HCT116 (cell line): Measurements from ENCODE around the gene GP9. TPM values are rescaled to one million over a fixed set of nuclear protein-coding genes. Genes with fewer than 3 reads are reported as not detected.
A peak's percentile ranks its signal among the peaks of the same experiment; 100 is the strongest.

ENCODE experiments used
- ATAC-seq: fragments of 200-7000 bp; cut with Tn5 transposase; 2 replicates; pipeline ENCODE4 v1.9.1; 2020; ENCODE audit warnings: mild to moderate bottlenecking, moderate library complexity
- BruUV-seq: library from RNA; stranded (reverse); fragments of 400-500 nt; replicated peaks from 2 replicates; lab custom pipeline; 2021; lab: Mats Ljungman, UMichigan
- CTCF ChIA-PET: fragments of 300-600 bp; sonication (Branson Sonifier 250); formaldehyde crosslinking; loops from one replicate; lab custom pipeline; 2021; ENCODE audit warnings: antibody characterized with exemption; lab: Charles Lee
- POLR2A ChIA-PET: fragments of 300-600, 350-600 bp; sonication (Branson Sonifier 250); formaldehyde crosslinking; loops from one replicate; lab custom pipeline; 2021; ENCODE audit warnings: antibody characterized with exemption; lab: Charles Lee
- RAD21 ChIA-PET, 2 experiments: fragments of 300-600 bp; sonication (Branson Sonifier 250); formaldehyde crosslinking; loops; one replicate each; lab custom pipeline; 2023; ENCODE audit warnings: low total read pairs in 2 of 2; ENCODE audit not compliant: uncharacterized antibody in 2 of 2, unreplicated experiment in 2 of 2, low non-redundant PET in 1 of 2; lab: Charles Lee
- DNase-seq: peaks from one replicate; pipeline ENCODE4 v3.0.0-alpha.2; 2010; ENCODE audit warnings: low read depth, low spot score
- H2AFZ ChIP-seq: fragments of 200-600 bp; shearing (Covaris generic), sonication (generic); 2 replicates; pipeline ENCODE4 v1.6.1; 2017; ENCODE audit warnings: low read depth, mixed run types, mixed read lengths, antibody characterized with exemption, low read length; ENCODE audit not compliant: poor library complexity, severe bottlenecking
- H3K27ac ChIP-seq: 2 replicates; pipeline ENCODE4 v1.5.1; 2012; ENCODE audit warnings: low read depth, low read length
- H3K27me3 ChIP-seq: fragments of 200-600 bp; sonication (generic); 2 replicates; pipeline ENCODE4 v1.6.1; 2016; ENCODE audit warnings: mixed run types, low read length, mixed read lengths; ENCODE audit not compliant: insufficient read depth
- H3K36me3 ChIP-seq, 2 experiments: fragments of 200-500 bp in 1 of 2; fragments of 200-600 bp in 1 of 2; sonication (Bioruptor generic) in 1 of 2; sonication (generic) in 1 of 2; 2 replicates each; pipeline versions ENCODE4 v1.5.1 to v1.6.1; 2014 to 2016; ENCODE audit warnings: low read length in 2 of 2, inconsistent platforms in 1 of 2, mixed read lengths in 1 of 2, mixed run types in 1 of 2; ENCODE audit not compliant: insufficient read depth in 2 of 2, control insufficient read depth in 1 of 2
- H3K4me1 ChIP-seq, 2 experiments: fragments of 200-600 bp in 1 of 2; sonication (generic) in 1 of 2; 2 replicates each; pipeline versions ENCODE4 v1.5.1 to v1.6.1; 2012 to 2017; ENCODE audit warnings: low read length in 2 of 2, inconsistent platforms in 1 of 2, mild to moderate bottlenecking in 1 of 2, mixed read lengths in 1 of 2, mixed run types in 1 of 2, moderate library complexity in 1 of 2; ENCODE audit not compliant: insufficient read depth in 2 of 2, control insufficient read depth in 1 of 2
- H3K4me2 ChIP-seq: fragments of 200-600 bp; sonication (generic); 2 replicates; pipeline ENCODE4 v1.6.1; 2017; ENCODE audit warnings: mixed run types, low read length, mixed read lengths
- H3K4me3 ChIP-seq, 2 experiments: fragments of 200-600 bp in 1 of 2; sonication (generic) in 1 of 2; replicated peaks in 1 of 2; 2 replicates each; pipeline ENCODE4 v1.5.1; 2011 to 2016; ENCODE audit warnings: low read length in 2 of 2, control low read depth in 1 of 2, low read depth in 1 of 2, mild to moderate bottlenecking in 1 of 2, mixed read lengths in 1 of 2, mixed run types in 1 of 2
- H3K79me2 ChIP-seq: fragments of 200-600 bp; sonication (generic); 2 replicates; pipeline ENCODE4 v1.6.1; 2017; ENCODE audit warnings: mild to moderate bottlenecking, mixed run types, low read length, moderate library complexity, mixed read lengths; ENCODE audit not compliant: insufficient read depth
- H3K9ac ChIP-seq: fragments of 200-600 bp; sonication (generic); 2 replicates; pipeline ENCODE4 v1.6.1; 2016; ENCODE audit warnings: low read length, mixed read lengths
- H3K9me2 ChIP-seq: fragments of 200-600 bp; sonication (generic), shearing (Covaris generic); 2 replicates; pipeline ENCODE4 v1.6.1; 2017; ENCODE audit warnings: mixed run types, mild to moderate bottlenecking, moderate library complexity; ENCODE audit not compliant: insufficient read depth
- H3K9me3 ChIP-seq, 2 experiments: fragments of 200-500 bp in 1 of 2; fragments of 200-600 bp in 1 of 2; sonication (Bioruptor generic) in 1 of 2; sonication (generic) in 1 of 2; 2 replicates each; pipeline ENCODE4 v1.6.1; 2014 to 2017; ENCODE audit warnings: low read length in 2 of 2, mixed read lengths in 2 of 2, inconsistent platforms in 1 of 2, low read depth in 1 of 2, mild to moderate bottlenecking in 1 of 2, mixed run types in 1 of 2, moderate library complexity in 1 of 2; ENCODE audit not compliant: control insufficient read depth in 1 of 2, insufficient read depth in 1 of 2
- H4K20me1 ChIP-seq: fragments of 200-600 bp; sonication (generic), shearing (Covaris generic); 2 replicates; pipeline ENCODE4 v1.6.1; 2017; ENCODE audit warnings: mixed run types, mild to moderate bottlenecking, moderate library complexity; ENCODE audit not compliant: insufficient read depth
- CEBPB ChIP-seq: IDR thresholded peaks from 2 replicates; pipeline ENCODE4 v1.6.1; 2012; ENCODE audit warnings: low read depth
- CTCF ChIP-seq, 3 experiments: fragments of 200-600 bp in 1 of 3; sonication (generic) in 1 of 3; IDR thresholded peaks in 2 of 3; conservative IDR thresholded peaks in 1 of 3; 2 replicates each; pipeline ENCODE4 v1.5.1; 2012 to 2017; ENCODE audit warnings: low read depth in 2 of 3, low read length in 2 of 3, antibody characterized with exemption in 1 of 3, borderline replicate concordance in 1 of 3, control low read depth in 1 of 3, mild to moderate bottlenecking in 1 of 3, mixed read lengths in 1 of 3, mixed run types in 1 of 3, moderate library complexity in 1 of 3; ENCODE audit not compliant: insufficient read depth in 1 of 3
- EZH2 ChIP-seq: fragments of 200-600 bp; sonication (generic); IDR thresholded peaks from 2 replicates; pipeline ENCODE4 v1.6.1; 2017; ENCODE audit warnings: antibody characterized with exemption, mixed run types
- JUND ChIP-seq: IDR thresholded peaks from 2 replicates; pipeline ENCODE4 v1.6.1; 2012
- POLR2AphosphoS5 ChIP-seq: IDR thresholded peaks from 2 replicates; pipeline ENCODE4 v1.6.1; 2011; ENCODE audit warnings: mild to moderate bottlenecking, low read depth, low read length, moderate library complexity
- RAD21 ChIP-seq: IDR thresholded peaks from 2 replicates; pipeline ENCODE4 v1.6.1; 2012; ENCODE audit warnings: low read depth, mild to moderate bottlenecking
- SP1 ChIP-seq: IDR thresholded peaks from 2 replicates; pipeline ENCODE4 v1.6.1; 2012; ENCODE audit warnings: low read depth
- TCF7L2 ChIP-seq: IDR thresholded peaks from 2 replicates; pipeline ENCODE4 v1.7.0; 2011; ENCODE audit warnings: borderline replicate concordance, inconsistent platforms; ENCODE audit not compliant: insufficient read depth, insufficient read length; ENCODE audit errors: extremely low read depth
- YY1 ChIP-seq: IDR thresholded peaks from 2 replicates; pipeline ENCODE4 v1.6.1; 2011; ENCODE audit warnings: low read length, low read depth, moderate library complexity, mild to moderate bottlenecking; ENCODE audit not compliant: insufficient replicate concordance; ENCODE audit errors: extremely low read depth
- ZFX ChIP-seq: fragments of 450-650 bp; IDR thresholded peaks from 2 replicates; pipeline ENCODE4 v1.6.1; 2017
- intact Hi-C: fragments of 100-400 bp; cut with micrococcal nuclease; formaldehyde crosslinking; loops from 2 replicates; pipeline ENCODE4 v1.10.0; 2022
- total RNA-seq: library from RNA; stranded (reverse); gene quantifications from one replicate; pipeline ENCODE4 v1.2.1, GENCODE V29; 2021; ENCODE audit not compliant: unreplicated experiment
- TF ChIP-seq, protein P1 (sequence below): IDR thresholded peaks from 2 replicates; pipeline ENCODE4 v1.6.1; 2012
- TF ChIP-seq, protein P2 (sequence below): IDR thresholded peaks from 2 replicates; pipeline ENCODE4 v1.6.1; 2012; ENCODE audit warnings: low read depth

The GP9 gene
- total RNA-seq, 1 experiment from 2014 or later = not detected

- no peak overlapping the region for H3K9ac ChIP-seq
- no peaks in the 10 kb centered on the region for H4K20me1 ChIP-seq
- no peak overlapping the region for H3K4me3 ChIP-seq
- no peak overlapping the region for H2AFZ ChIP-seq
- no TSS peak for BruUV-seq
- H3K27me3 ChIP-seq = no peaks in the 10 kb centered on the region
- no peak overlapping the region for H3K4me2 ChIP-seq
- no peaks in the 10 kb centered on the region for H3K79me2 ChIP-seq
- H3K4me1 ChIP-seq = peaks cover 0 to 24% of the 10 kb centered on the region in 2 experiments; a peak in 3 of 4 replicates
- ATAC-seq (peak; percentile 37), DNase-seq (no peak)
- no peak overlapping the region for H3K27ac ChIP-seq
- no peaks in the 10 kb centered on the region for H3K9me3 ChIP-seq
- no peaks in the 10 kb centered on the region for H3K36me3 ChIP-seq
- intact Hi-C loops = no loop called here
- CTCF ChIA-PET = no interaction called here
- POLR2A ChIA-PET = no interaction called here
- RAD21 ChIA-PET = no interaction called here
- no peaks in the 10 kb centered on the region for H3K9me2 ChIP-seq
- peak in 1 of 3 experiments; percentile 20; a peak in 2 of 6 replicates for TF ChIP-seq CTCF (IDR thresholded peaks at IDR 0.05 in 2 of 3, conservative IDR thresholded peaks at IDR 0.05 in 1 of 3; ENCODE audit: borderline replicate concordance in 1 of 3, insufficient read depth in 1 of 3, low read depth in 2 of 3, low read length in 2 of 3)
- TF ChIP-seq, protein P1, sequence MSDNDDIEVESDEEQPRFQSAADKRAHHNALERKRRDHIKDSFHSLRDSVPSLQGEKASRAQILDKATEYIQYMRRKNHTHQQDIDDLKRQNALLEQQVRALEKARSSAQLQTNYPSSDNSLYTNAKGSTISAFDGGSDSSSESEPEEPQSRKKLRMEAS = no peak; the same call in 1 of the 2 replicates
Observed at GRCh38 chr3:129056451-129057173, 4.0 kb upstream of the GP9 start.

DNA sequence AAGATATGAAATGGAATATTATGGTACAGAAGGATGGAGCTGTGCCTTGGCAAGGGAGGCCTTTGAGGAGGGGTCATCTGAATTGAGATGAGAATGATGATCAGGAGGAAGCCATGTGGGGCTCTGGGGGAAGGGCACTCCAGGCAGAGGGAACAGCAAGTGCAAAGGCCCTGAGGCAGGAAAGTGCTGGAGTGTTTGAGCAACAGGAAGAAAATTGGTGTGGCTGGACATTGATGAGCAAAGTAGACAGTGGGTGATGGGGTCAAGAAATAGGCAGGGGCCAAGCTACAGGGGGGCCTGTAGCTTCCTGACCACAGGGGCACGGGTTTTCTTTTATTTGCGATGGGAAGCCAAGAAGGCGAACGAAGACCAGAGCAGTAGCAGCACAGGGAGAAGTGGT is 3.3 kb upstream of the GP9 start:
- ChIA-PET POLR2A (no interaction called here), RAD21 (no interaction called here), CTCF (no interaction called here)
- H3K4me1 ChIP-seq = peaks cover 0 to 18% of the 10 kb centered on the region in 2 experiments; a peak in 3 of 4 replicates
- H3K9me3 ChIP-seq = no peaks in the 10 kb centered on the region
- no TSS peak for BruUV-seq
- no peak overlapping the region for H3K9ac ChIP-seq
- no peak overlapping the region for H3K4me3 ChIP-seq
- no peaks in the 10 kb centered on the region for H3K27me3 ChIP-seq
- no peak overlapping the region for H3K4me2 ChIP-seq
- no peak overlapping the region for H2AFZ ChIP-seq
- no peaks in the 10 kb centered on the region for H4K20me1 ChIP-seq
- H3K36me3 ChIP-seq = no peaks in the 10 kb centered on the region
- no peak for DNase-seq
- no peak overlapping the region for H3K27ac ChIP-seq
- H3K9me2 ChIP-seq = no peaks in the 10 kb centered on the region
- H3K79me2 ChIP-seq = no peaks in the 10 kb centered on the region
- intact Hi-C loops = no loop called here
- ATAC-seq = no peak
- TF ChIP-seq CEBPB = no peak
- no peak for TF ChIP-seq ZFX
- no peak for TF ChIP-seq RAD21
- TF ChIP-seq EZH2 = no peak
- TF ChIP-seq YY1 = no peak
- TF ChIP-seq TCF7L2 = no peak
- TF ChIP-seq, protein P2, sequence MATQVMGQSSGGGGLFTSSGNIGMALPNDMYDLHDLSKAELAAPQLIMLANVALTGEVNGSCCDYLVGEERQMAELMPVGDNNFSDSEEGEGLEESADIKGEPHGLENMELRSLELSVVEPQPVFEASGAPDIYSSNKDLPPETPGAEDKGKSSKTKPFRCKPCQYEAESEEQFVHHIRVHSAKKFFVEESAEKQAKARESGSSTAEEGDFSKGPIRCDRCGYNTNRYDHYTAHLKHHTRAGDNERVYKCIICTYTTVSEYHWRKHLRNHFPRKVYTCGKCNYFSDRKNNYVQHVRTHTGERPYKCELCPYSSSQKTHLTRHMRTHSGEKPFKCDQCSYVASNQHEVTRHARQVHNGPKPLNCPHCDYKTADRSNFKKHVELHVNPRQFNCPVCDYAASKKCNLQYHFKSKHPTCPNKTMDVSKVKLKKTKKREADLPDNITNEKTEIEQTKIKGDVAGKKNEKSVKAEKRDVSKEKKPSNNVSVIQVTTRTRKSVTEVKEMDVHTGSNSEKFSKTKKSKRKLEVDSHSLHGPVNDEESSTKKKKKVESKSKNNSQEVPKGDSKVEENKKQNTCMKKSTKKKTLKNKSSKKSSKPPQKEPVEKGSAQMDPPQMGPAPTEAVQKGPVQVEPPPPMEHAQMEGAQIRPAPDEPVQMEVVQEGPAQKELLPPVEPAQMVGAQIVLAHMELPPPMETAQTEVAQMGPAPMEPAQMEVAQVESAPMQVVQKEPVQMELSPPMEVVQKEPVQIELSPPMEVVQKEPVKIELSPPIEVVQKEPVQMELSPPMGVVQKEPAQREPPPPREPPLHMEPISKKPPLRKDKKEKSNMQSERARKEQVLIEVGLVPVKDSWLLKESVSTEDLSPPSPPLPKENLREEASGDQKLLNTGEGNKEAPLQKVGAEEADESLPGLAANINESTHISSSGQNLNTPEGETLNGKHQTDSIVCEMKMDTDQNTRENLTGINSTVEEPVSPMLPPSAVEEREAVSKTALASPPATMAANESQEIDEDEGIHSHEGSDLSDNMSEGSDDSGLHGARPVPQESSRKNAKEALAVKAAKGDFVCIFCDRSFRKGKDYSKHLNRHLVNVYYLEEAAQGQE = no peak
- TF ChIP-seq POLR2AphosphoS5 = no peak
- TF ChIP-seq JUND = no peak
- TF ChIP-seq SP1 = no peak
